Lower leg skin (tissue), 3 donors: Measurements from ENCODE around the gene C3orf18.

Experiments used
- POLR2A ChIP-seq, 2 donors: fragments of 450-650 bp; IDR thresholded peaks; one replicate each; pipeline ENCODE4 v1.6.1; 2016 to 2017; ENCODE audit warnings: antibody characterized with exemption in 2 of 2, mild to moderate bottlenecking in 1 of 2, moderate library complexity in 1 of 2
- TF ChIP-seq, protein P1 (sequence below), 3 donors: fragments of 450-650 bp; IDR thresholded peaks; one replicate each; pipeline ENCODE4 v1.5.1; 2016; ENCODE audit warnings: antibody characterized with exemption in 3 of 3, mild to moderate bottlenecking in 3 of 3, moderate library complexity in 2 of 3

DNA sequence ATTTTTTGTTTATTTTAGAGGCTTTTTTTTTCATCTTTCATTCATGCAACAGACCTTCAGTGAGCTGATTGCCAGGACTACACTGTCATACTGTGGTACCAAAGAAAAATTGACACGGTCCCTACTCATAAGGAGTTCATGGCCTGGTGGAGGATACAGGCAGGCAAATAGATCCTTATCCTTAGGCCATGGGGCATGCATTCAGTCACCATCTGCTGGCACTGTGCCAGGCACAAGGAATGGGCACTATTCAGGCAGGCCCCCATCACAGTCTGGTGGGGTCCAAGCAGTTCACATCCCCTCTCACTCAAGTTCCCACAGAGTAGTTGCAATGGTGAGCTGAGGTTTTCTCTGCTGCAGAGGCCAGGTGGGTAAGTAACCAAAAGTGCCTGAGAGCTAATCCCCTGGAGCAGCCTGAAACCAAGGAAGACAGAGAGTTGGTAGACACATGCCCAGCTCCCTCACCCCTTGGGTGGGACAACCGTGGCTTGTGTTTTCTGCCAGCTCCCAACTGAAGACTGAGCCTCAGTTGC is 26.8 kb upstream of the C3orf18 start:
- TF ChIP-seq POLR2A (IDR thresholded peaks at IDR 0.05), result no peak
- TF ChIP-seq, protein P1, sequence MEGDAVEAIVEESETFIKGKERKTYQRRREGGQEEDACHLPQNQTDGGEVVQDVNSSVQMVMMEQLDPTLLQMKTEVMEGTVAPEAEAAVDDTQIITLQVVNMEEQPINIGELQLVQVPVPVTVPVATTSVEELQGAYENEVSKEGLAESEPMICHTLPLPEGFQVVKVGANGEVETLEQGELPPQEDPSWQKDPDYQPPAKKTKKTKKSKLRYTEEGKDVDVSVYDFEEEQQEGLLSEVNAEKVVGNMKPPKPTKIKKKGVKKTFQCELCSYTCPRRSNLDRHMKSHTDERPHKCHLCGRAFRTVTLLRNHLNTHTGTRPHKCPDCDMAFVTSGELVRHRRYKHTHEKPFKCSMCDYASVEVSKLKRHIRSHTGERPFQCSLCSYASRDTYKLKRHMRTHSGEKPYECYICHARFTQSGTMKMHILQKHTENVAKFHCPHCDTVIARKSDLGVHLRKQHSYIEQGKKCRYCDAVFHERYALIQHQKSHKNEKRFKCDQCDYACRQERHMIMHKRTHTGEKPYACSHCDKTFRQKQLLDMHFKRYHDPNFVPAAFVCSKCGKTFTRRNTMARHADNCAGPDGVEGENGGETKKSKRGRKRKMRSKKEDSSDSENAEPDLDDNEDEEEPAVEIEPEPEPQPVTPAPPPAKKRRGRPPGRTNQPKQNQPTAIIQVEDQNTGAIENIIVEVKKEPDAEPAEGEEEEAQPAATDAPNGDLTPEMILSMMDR (IDR thresholded peaks at IDR 0.05), result no peak
